DMS79 (cell line): ENCODE results near the gene ALG14.
A peak's percentile ranks its signal among the peaks of the same experiment; 100 is the strongest.

Source experiments
- DNase-seq: peaks from one replicate; lab custom pipeline; 2025; lab: John Stamatoyannopoulos, UW

Gene ALG14

GRCh38 chr1:94927405-94928175 is 145.2 kb downstream of the ALG14 start:
- DNase-seq = peak; percentile 49

GRCh38 chr1:94926915-94927404 is 145.8 kb downstream of the ALG14 start, which contains the start of gene CNN3:
CNN3 (minus strand) TSS chr1:94927110; CDS start chr1:94926894, 216 bp downstream.
- DNase-seq = peak; percentile 75

DNA sequence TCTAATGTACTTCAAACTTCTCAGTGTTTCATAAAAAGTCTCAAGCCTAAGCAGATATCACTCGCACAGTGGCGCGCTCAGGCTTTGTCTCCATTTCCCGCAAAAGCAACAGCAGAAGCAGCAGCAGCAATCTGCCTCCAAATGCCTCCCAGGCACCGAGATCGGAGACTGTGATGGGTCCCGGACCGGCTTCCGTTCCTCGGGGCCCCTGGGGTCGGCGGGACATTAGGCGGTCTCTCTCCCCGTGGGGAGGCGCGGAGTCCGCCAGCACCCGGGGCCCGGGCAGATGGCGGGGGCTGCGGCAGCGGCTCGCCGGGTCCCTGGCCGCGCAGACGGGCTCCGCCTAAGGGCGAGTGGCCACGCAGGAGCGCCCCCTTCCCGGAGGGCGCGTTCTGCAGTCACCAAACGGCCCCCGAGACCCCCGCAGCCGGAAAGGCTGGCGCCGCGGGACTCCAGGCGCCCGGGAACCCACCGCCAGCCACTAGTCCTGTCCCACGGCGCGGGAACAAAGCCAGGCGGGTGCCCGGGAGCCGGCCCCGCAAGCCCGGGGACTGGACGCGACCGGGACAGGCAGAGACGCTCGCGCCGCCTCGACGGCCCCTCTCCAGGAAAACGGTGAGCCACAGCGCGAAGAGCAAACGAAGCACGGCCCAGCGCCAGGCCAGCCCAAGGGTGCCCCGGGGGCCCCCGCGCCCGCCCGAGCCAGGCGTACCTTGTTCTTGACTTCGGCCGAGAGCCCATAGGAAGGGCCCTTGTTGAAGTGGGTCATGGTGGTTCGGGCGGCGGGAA is 146.4 kb downstream of the ALG14 start:
- peak; percentile 37 for DNase-seq

- peak; percentile 76 for DNase-seq
Measured at GRCh38 chr1:94925561-94926125, 147.1 kb downstream of the ALG14 start.

GRCh38 chr1:94925004-94925403 is 147.7 kb downstream of the ALG14 start:
- DNase-seq = no peak
